GM18873 (cell line): Measurements from ENCODE around the gene ZDHHC14.

Experiments used
- ATAC-seq: cut with Tn5 transposase; IDR thresholded peaks from one replicate; pipeline ENCODE4 v1.9.1; 2021; ENCODE audit warnings: mild to moderate bottlenecking, moderate library complexity, moderate number of reproducible peaks; ENCODE audit not compliant: unreplicated experiment, low FRiP score

The ZDHHC14 gene

GRCh38 chr6:157607317-157608109 is 226.5 kb downstream of the ZDHHC14 start:
- ATAC-seq, result peak; percentile 58

DNA sequence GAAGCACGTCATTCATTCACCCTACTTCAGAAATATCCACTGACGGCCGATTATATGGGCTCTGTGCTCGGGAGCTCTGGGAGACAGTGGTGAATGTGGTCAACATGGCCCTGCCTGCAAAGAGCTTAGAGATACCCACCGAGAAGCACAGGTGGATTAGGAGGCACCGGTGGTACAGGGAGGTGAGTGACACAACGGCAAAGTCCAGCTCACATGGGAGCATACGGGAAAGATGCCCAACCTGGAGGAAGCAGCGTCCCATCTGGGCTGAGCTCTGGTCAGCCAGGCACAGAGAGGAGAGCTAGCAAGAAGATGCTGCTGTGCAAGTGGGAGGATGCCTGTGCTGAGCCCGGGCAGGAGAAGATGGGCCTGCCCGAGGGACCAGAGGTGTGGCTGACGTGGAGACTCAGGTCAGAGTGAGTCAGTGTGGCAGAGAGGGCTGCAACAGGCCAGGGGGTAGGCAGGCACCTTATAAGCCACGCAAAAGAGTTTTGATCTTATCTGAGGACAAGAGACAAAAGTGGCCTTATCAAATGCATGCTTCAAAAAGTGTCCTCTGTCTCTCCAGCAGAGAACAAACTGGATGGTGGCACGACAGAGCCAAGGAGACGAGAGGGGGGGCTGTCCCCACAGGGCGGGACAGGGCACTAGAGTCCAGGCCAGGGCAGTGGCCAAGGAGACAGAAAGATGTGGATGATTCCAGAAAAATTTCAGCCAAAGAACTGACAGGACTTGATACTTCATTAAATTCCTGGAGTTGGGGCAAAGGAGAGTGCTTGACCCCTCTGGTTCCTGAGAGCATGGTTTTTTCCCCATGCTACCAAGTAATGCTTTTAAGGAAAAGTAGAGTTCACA is 227.5 kb downstream of the ZDHHC14 start:
- no peak for ATAC-seq

GRCh38 chr6:157609117-157609516 is 228.1 kb downstream of the ZDHHC14 start:
- no peak for ATAC-seq

DNA sequence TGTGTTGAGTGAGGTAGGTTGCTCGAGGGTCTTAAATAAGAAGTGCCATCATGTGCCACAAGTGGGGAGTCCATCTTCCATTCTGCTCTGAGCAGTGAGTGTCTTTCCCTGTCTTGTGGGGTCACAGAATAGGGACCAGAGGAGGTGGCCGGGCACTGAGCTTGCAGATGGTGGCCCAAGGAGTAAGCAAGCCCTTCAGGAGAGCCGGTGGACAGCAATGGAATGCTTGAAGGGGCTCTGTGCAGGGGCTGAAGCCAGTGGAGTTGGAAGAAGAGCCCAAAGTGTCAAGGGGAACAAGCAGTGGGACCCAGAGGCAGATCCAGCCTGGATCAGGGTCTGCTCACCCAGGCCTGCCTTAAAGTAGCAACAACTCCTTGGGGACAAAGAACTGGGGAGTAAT is 228.6 kb downstream of the ZDHHC14 start:
- ATAC-seq, result no peak

DNA sequence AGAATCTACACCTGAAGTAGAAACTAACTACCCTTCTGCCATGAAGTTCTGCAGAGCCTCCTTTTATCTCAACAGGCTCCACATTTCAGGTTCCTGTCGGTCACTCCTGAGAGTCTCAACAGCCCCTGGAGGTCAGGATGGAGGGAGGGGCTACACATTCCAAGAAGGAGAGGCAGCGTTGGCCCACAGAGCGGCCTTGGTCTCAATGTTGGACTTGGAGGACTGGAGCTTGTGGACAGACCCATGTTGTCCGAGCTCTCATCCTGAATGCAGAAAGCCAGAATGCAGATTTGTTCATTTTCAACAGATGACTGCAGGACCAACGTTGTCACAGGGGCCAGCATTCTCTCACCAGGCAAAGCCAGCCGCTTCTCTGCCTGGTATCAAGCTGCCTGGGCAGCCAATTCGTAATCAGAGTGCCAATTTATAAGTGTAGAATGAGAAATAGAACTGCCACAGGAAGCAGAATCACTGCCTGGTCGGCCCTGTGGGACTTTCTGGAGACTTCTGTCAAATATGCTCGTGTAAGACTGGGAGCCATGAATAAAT is 229.5 kb downstream of the ZDHHC14 start:
- ATAC-seq, result no peak

DNA sequence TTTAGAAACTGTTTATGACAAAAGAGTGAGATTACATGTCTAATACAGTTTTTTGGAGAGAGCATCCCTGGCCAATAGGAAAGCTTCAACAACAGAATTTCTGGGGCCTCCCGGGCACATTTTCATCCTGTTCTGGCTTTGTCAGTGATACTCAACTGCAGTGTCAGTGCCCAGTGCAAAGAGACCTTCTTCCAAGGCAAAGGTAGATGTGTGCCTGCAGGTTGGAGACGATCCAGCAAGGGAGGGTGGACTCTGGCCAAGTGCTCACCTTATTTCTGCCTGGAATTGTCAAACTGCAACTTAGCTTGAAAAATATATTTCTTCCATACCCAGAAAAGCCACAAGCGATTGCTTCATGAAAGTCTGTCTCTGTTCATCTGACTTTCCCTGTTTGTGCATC is 230.4 kb downstream of the ZDHHC14 start:
- no peak for ATAC-seq

DNA sequence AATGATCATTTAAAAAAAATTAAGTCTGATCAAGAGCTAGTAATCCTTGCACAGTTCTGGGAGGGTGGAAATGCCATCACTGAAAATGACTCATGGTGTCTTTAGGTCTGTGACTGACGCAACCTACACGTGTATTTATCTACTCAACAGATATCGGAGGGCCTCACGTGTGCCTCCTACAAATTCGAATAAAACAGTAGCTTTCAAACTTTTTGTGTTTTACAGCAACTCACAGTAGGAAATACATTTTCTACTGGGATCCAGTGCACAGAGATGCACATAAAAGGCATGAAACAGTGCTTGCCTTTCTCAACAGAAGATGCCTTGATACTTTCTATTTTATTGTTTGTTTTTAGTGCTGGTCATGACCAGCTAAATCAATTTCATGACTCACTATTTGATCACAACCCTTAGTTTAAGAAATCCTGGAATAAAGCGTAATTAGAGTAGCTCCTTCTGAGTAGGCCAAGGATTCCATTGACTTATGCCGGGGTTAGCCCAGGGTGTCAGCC is 232.1 kb downstream of the ZDHHC14 start:
- ATAC-seq, result no peak

- ATAC-seq, result no peak
These were observed 233.1 kb downstream of the ZDHHC14 start for GRCh38 chr6:157614026-157614568.

GRCh38 chr6:157615420-157615769 is 234.4 kb downstream of the ZDHHC14 start:
- no peak for ATAC-seq

- ATAC-seq, result no peak
These were observed 235.0 kb downstream of the ZDHHC14 start for GRCh38 chr6:157615951-157616350.

DNA sequence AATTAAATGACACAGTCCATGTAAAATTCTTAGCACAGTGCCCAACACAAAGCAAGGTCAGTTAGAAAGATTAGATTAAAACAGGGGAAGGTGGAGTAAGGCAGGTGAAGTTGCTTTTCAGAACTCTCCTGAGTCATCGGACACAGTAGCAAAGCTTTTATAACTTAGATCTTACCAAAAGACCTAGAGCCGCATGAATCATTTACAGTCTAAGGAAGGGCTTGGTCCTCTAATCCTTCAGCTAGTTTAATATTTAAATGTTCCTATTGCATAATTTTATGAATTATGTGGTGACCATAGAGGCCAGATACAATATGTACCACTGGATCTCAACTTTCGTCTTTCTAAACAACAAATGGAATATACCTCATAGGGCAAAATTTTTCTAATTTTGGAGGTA is 240.0 kb downstream of the ZDHHC14 start:
- ATAC-seq, result no peak

DNA sequence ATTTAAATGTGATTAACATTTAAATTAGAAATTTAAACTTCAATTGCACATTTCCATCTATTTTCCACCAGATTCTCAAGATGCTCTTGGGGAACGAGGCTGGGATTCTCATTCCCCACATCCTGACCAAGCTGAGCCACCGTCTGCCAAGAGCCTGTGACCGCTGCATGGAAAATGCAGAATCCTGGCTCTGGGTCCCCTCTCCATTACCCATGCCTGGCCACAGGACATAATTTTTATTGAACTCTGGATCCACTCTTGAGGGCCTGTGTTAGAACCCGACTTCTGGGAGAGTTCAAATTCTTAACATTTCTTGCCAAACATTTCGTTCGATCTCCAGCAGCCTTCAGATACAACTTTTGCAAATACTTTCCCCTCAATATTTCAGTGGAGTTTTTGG is 240.4 kb downstream of the ZDHHC14 start:
- ATAC-seq, result no peak

DNA sequence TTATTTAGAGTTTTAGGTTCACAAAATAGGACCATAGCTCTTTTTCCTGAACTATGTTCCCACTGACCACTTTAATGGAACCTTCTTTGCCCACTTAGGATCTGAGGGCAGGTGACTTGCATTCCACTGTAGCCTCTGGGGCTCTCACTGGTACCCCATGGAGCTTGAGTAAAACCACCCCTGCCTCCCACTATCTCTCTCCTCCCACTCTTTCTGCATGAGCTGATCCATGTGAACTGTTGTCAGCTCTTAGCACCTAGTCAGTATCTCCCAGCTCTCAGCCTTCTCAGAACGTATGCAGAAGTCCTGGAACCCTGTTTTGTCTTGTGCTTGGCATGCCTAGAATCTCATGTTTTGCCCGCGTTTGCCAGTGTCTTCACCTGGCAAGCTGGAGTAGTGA is 241.4 kb downstream of the ZDHHC14 start:
- ATAC-seq, result no peak

DNA sequence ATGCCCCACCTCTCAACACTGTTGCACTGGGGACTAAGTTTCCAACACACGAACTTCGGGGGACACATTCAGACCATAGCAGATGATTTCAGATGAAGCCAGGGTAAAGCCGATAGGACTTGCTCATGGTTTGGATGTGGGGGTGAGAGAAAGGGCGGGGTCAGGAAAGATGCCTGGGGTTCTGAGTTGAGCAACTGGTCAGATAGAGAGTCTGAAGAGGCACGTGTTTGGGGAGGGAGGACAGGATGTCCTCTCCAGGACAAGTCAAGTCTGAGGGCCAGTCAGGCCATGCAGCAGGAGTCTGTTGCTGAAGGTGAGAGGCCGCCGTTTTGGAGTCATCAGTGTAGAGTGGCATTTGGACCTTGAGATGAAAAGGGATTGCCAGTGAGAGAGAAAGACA is 244.1 kb downstream of the ZDHHC14 start:
- no peak for ATAC-seq

DNA sequence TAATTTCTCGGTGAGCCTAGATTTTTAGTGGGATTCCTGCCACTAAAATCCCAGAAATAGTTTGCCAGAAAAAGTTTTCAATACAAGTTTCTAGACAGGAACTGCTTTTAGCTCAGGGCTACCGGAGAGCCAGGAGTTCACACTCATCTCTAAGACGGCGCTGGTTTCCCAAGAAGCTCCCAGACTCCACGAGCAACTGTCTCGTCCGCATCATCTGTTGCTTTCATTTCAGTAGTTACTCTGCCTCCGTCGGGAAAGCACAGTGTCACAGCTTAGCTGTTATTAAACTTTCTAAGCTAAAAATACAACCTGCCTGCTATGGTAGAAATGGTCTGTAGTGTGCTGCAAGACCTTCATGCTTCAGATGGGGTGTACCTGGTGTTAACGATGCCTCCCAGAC is 244.8 kb downstream of the ZDHHC14 start:
- ATAC-seq, result no peak

DNA sequence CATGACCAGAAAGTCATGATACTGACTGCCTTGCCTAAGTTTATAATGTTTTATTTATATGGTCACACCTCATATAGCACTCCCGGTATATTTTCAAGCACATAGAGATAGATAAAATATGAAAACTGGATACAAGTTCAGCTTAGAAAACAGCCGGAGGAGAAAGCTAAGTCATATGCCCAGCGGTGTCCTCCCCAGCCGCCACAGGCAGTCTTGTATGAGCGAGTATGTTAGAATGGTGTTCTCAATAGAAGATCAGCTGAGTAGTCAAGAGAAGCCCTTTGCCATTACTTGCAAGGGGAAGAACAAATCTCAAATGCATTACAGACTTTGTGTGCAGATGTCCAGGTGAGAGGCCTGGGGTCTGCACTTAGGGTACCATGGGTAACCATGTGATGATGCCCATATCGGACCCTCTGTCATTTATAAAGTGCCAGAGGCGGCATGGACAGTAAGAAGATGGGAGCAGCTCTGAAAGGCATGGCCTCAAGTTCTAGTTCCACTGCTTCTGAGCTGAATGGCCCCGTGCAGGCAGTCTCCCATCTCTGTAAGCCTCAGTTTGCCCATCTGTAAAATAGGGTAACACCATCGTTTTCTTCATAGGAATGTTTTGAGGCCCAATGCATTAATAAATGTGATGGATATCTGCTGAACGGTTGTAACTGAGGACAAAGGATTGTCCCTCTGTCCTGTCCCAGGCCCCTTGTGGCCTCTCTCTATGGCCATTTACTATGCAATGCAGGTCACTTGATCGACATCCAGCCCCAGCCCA is 246.4 kb downstream of the ZDHHC14 start:
- no peak for ATAC-seq

DNA sequence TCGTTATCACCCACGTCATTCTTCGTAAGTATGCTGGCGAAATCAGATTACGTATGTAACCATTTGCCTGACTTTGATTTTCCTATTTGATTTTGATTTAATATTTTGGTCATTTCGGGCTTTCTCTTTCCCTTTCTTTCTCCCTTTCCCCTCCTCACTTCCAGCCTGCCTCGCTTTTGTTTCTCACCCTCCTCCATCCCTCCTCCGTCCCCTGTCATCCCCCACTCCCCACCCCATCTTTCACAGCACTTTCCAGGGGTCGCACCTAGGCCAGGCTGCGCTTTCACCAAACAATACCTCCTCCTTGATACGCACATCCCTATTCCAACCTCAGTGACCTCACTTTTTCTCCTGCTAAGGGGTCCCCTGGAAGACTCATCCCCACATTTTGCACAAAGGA is 247.5 kb downstream of the ZDHHC14 start:
- ATAC-seq, result no peak

GRCh38 chr6:157629220-157629619 is 248.2 kb downstream of the ZDHHC14 start:
- no peak for ATAC-seq

GRCh38 chr6:157630463-157631080 is 249.6 kb downstream of the ZDHHC14 start:
- no peak for ATAC-seq

GRCh38 chr6:157631412-157631811 is 250.4 kb downstream of the ZDHHC14 start:
- ATAC-seq, result no peak
